HG02840 (cell line): Measurements from ENCODE around the gene ZCCHC10.

Experiments used
- ATAC-seq: cut with Tn5 transposase; IDR thresholded peaks from one replicate; pipeline ENCODE4 v1.9.1; 2021; ENCODE audit warnings: mild to moderate bottlenecking, moderate library complexity, moderate number of reproducible peaks; ENCODE audit not compliant: unreplicated experiment, low FRiP score

ZCCHC10 gene

DNA sequence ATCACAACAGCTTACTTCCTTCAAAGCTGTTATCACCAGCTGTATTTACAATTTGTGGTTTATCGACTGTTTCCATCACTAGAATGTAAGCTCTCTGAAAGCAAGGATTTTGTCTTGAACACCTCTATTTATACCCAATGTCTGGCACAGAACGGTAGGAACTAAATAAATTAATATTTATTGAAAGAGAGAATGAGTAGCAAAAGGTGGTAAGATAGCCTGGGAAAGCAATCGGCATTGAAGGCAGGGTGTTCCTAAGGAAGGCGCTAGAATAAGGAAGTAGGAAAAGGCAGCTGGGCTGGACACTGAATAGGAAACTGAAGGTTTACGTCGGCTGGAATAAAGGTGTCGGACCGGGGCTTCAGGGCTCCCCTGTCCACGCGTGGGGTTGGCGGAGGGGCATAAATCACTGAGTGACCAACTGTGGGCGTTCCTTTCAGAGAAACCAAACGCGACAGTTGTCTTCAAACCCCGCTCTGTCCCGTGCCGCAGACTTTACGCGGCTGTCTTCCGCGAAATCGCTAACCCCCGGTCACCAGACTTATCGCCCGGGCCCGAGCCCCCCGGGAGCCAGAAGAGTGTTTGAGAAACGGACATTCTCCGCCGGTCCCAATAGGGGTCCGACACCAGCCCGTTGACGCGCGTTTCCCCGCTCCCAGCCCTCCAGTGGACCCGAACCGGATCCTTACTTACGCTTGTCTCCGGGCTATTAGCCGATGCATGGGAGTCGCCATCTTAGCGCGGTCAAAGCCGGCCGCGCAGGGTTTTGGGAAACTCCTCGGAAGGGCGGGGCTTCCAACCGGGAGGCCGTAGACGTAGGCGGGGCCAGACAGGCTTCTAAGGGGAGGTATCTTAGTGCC lies at the start of gene ZCCHC10:
Gene ZCCHC10 (minus strand): TSS at position 746 of the 860 bp plus-strand sequence. CDS start 12 bp downstream, at position 734.
- peak; percentile 92 for ATAC-seq

DNA sequence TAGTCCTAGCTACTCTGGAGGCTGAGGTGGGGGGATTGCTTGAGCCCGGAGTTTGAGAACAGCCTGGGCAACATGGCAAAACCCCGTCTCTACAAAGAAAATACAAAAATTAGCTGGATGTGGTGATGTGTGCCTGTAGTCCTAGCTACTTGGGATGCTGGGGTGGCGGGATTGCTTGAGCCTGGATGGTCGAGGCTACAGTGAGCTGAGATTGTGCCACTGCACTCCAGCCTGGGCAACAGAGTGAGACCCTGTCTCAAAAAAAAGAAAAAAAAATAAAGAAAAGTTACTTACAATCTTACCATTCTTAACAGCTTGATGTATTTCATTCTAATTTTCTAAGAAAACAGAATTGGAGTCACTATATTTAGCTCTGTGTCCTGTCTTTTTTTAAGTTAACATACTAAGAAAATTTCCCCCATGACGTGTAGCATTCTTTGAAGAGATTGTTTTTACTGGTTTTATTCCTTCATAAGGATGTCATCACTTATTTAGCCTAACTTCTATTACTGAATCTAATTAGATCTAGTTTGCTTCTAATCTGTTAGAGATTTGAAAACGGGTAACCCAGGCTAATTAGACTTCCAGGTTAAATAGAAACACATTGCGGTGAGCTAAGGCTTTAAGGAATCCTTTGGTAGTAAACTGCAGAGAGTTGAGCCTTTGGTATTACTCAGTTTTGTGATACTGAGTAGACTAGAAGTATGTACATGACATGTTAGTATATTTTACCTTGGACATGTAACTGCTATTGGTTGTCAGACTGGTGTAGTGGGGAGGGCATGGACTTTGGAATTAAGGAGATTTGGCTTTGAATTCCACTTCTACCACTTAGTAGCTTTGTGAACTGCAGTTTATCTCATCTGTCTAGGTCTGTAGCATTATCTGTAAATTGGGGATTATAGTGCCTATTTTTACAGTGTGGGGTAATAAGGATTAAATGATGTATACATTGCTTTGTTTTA lies 49.5 kb upstream of the ZCCHC10 start:
- ATAC-seq, result no peak

DNA sequence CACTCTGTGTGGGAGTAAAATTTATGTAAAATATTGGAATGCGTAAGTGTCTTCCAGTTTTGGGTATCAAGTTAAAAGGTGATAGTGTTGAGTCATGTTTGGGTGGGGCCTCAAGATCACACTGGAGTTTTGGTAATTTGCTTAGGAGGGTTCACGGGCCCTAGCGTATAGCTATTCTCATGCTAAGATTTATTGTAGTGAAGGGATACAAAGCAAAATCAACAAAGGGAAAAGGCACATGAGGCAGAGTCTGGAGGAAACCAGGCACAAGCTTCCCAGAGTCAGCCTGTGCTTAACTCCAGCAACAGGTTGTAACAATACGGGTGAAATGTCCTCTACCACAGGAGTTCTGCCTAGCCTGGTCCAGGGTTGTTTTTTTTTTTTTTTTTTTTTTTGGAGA lies 45.7 kb upstream of the ZCCHC10 start:
- no peak for ATAC-seq

DNA sequence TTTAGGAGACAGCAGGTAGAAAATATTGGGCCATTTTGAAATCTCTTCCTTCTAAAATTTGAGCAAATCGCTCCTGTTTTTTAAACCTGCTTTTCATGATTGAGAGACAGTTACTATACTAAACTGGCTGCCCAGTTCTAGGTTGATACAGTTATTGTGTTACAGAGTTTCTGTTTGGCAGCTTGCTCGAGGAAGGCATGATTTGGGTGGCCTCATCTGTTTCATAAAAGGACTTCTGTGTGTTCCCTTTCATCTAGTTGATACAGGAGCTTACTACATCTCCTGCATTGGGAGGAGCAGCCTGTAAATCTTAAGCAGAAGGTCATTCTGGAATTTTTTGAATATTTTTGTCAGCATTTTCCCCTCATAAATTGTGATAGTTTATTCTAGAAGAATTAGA lies 39.7 kb upstream of the ZCCHC10 start:
- ATAC-seq, result no peak

DNA sequence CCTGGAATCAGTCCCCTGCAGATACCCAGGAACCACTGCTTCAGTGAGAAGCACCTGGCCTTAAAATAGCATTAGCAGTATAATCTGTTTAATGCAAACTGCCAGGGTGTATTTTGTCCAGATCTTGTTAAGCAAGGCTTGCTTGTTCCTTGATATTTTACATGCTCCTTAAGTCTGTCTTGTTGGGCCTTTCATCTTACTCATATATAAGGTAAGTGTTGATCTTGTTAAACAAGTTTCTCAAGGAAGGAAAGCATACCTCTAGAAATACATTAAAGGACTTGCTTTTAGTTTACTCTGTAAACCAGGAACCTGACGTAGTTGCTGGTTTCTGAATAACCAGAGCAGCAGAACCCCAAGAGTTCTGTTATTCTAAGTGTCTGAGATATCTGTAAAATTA lies 39.1 kb upstream of the ZCCHC10 start:
- no peak for ATAC-seq

DNA sequence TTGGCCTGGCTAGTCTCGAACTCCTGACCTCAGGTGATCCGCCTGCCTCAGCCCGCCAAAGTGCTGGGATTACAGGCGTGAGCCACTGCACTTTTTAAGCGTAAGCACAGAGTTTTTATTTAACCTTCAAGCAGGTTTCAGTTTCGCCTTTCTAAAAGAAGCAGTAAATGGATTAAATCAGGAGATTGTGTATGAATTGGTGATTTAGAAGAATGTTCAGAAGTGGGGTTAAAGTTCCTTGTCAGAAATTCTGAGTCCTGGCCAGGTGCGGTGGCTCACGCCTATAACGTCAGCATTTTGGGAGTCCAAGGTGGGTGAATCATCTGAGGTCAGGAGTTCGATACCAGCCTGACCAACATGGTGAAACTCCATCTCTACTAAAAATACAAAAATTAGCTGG lies 37.6 kb upstream of the ZCCHC10 start:
- ATAC-seq, result no peak

DNA sequence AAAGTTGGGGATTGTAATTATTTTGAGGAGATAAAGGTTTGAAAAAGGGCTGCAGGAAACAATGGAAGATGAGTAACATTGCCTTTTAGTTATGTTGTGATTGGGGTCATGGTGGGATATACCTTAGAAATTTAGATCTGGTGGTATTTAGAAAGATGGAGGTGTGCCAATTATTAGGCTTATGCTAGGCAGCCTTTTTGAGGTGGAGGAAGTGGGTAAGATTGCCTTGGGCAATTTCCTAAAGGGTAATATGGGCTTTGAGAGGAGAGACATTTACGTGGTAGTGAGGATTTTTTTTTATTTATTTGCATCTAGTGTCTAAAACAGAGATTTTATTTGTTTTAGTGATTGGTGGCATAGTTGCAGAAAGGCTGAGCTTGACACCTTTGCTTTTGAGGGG lies 35.9 kb upstream of the ZCCHC10 start:
- no peak for ATAC-seq

DNA sequence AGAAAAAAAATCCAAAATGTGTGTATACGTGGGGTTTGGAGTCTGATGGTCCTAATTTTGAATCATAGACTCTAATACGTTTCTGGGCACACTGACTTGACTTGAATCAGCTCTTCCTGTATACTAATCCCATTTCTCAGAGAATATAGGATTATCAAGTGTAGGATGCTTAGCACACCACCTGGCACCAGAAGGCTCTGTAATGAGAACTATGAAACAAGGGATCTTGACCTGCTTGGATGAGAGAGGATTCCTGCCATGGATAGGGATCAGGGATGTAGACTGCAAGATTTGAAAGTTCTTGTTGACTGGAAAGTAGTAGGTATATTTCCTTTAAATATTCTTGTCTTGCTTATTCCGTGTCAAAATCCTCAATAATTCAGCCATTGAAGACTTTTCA lies 33.3 kb upstream of the ZCCHC10 start:
- ATAC-seq, result no peak

DNA sequence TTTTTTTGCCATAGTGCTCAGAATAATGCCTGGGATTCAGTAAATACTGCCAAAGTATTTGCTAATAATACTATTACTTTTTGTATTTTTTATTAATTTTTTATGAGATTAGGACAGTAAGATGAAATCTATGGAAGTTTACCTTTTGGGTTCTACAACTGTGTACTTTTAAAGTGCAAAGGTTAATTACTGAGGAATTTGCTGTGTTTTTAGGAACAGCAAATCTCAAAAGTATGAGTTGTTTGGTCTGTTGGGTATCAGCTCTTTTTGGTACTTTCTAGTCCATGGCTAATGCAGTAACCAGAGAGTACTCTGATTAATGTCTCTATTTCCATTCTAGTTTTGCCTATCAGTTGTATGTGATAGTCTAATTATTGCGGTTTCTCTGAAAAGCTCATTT lies 30.5 kb upstream of the ZCCHC10 start:
- ATAC-seq, result no peak

DNA sequence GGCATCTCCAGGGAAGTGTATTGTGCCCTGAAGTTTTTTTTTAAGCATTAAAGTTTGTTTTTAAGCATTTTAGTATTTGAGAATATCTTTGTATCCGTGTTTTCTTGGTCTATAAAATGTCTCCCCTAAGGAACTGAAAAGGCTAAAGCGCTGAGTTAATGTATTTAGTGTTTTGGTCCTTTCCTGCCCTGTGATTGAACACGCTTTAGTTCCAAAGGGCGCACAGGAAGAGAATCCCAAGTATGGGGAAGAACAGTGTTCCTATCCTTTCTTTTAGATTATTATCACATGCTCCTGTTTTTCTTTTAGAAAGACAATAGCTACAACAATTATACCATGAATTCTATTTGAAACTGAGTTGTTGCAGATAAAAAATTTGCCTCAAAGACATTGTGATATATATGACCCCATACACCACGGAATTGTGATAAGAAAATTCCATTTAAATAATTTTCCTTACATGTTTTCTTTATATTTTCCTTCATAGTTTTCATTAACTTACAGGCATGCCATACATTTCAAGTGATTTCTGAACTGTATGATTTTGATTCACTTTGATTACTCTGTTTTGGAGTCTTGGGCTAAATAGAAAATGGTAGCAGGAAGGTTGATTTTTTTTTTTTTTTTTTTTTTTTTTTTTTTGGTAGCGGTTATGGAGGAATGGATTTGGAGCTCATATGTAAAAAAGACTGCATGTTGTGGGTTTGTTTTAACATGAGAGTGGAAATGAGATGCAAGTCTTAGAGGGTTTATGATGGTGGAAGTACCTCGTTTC lies 28.5 kb upstream of the ZCCHC10 start:
- ATAC-seq, result no peak

DNA sequence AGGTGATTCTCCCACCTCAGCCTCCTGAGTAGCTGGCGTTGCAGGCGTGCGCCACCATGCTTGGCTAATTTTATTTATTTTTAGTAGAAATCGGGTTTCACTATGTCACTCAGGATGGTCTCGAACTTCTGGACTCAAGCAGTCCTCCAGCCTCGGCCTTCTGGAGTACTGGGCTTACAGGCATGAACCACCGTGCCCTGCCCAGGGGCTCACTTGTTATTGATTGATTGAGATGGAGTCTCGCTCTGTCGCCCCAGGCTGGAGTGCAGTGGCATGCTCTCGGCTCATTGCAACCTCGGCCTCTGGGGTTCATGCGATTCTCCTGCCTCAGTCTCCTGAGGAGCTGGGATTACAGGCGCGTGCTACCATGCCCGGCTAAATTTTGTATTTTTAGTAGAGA lies 27.1 kb upstream of the ZCCHC10 start:
- ATAC-seq, result no peak

DNA sequence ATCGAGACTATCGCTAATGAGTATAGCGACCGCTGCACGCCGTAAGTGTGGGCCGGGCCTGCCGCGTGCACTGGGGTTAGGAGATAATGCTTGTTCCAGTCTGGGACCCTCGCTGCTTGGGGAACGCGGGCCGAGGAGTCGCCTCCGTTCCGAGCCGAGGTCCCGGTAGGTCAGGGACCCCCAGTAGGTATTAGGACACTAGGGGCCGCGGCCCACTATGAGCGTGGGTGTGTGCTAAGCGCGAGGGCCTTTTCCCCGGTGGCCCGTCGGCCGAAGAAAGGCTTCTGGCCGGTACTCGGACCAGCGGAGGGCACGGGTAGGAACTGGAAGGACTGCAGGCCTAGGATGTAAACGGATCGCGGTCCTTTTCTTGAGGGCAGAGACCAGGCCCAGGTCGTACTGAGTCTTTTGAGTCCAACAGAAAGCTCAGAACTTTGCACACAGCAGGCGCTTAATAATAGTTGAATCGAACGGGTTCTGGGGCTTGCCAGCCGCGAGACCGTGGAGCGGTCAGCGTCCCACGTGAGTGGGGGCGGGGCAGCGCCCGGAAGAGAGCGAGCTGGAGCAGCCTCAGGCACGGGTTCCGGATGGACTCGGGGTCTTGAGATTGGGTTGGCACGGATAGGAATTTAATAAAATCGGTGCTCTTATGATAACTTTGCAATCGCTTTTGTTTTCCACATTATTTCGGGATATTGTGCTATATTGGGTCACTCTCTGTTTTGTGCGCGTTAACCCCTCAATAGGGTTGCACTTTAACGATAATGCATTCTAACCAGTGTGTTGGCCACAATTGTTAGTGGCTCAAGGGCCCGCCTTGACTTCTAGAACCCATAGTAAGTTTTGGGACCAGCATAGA lies 26.2 kb upstream of the ZCCHC10 start:
- peak; percentile 24 for ATAC-seq

DNA sequence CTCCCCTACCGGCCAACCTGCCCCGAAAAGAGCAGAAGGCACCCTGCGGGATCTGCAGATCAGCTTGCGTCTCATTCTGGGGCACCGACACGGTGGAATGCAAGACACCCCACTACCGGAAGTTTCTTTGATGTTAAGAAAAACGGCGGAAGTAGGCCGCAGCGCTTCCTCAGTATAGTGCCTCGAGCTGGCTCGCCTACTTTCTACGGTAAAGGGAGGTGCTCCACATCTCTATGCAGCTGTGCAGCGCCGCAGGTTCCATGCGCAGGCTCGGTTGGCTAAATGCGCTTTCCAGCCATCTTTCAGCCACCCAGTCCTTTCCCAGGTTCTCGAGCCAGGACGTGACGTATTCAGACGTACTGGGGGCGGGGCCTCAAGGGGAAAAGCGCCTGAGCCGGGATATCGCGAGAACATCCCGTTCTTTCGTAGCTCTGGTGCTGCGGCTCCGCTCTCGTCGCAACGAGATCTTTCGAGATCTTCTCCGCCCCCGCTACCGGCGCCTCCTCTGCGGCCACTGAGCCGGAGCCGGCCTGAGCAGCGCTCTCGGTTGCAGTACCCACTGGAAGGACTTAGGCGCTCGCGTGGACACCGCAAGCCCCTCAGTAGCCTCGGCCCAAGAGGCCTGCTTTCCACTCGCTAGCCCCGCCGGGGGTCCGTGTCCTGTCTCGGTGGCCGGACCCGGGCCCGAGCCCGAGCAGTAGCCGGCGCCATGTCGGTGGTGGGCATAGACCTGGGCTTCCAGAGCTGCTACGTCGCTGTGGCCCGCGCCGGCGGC lies 25.4 kb upstream of the ZCCHC10 start, which contains the start of gene HSPA4:
Gene HSPA4 (plus strand): TSS at position 472 of the 775 bp plus-strand sequence. CDS start 238 bp downstream, at position 710.
- ATAC-seq, result peak; percentile 88

DNA sequence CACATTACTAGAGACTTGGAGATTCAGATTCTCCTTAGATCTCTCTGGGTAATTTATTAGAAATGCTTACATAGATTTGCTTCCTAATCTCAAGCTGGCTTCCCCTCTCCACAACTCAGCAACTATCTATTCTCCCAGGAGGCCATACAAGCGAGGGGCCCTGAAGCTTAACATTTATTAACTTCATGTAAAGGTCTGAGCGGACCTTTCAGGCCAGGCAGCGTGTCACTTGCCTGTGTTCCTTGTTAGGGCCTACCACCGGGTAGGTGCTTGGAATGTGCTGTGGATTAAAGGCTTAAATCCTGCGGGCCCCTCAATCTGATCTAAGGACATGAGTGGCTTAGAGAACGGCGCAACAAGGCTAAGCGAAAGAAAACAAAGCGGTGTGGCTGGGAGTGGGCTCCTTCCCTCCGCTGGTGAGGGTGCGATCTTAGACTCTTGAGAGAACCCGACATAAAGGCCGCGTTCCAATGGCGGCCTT lies 24.8 kb upstream of the ZCCHC10 start:
- no peak for ATAC-seq

DNA sequence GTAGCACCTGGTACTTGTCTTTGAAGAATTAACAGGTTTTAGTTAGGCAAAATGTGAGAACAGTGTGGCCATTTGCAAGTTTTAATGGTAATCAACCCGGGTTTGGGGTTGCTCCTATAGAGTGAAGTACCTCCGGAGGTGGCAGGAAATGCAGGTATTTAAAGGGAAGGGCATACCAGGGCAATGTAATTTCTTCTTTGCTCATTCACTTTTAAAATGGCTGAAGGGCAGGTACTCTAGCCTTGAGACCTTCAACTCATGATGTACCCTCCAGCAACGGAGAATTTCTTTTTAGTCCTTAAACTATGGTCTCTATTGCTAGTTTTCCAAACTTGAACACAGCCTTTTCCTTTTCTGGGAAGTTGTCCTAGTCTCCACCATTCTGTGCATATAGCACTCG lies 24.2 kb upstream of the ZCCHC10 start:
- ATAC-seq, result no peak

DNA sequence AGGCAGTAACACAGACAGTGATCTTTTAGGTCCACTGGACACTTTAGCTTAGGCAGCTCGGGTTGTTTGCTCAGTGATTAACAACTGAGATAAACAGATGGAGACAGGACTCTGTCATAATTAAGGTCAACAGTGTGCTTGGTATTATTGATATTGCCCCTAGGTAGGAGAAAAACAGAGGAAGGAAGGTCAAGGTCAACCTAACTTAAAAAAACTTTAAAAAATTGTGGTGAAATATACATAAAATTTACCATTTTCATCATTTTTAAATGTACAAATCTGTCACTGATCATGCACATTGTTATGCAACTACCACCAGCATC lies 23.3 kb upstream of the ZCCHC10 start:
- no peak for ATAC-seq

DNA sequence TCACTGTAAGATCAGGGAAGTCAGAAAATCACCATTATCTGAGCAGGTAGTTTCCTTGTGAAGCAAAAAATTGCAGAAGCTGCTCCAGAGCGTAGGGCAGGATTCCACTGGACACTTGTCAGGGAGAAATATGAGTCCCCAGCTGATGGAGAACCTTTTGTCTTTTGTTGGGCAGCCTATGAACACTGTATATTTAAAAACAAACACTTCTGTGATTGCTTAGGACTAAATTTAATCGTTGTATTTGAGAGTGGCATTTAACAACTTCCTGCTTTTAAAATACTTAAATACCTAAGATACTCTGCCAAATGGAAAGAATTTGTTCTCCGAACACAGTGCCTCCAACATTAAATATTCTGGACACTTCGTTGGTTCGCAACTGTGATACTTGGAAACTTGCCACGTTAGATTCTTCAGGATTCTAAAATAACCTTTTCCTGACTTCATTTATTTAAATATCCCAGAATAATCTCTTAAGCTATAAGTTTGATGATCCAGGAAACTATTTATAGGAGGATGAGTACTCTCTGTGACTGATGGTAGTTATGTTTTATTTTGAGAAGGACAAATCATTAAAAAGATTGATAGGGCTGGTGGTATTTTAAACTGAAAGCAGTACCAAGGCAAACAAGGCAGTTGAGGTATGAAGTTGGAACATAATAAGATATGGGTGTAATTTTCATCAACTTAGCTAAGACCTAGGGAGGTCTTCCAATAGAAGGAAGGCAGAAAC lies 22.8 kb upstream of the ZCCHC10 start:
- ATAC-seq, result no peak

DNA sequence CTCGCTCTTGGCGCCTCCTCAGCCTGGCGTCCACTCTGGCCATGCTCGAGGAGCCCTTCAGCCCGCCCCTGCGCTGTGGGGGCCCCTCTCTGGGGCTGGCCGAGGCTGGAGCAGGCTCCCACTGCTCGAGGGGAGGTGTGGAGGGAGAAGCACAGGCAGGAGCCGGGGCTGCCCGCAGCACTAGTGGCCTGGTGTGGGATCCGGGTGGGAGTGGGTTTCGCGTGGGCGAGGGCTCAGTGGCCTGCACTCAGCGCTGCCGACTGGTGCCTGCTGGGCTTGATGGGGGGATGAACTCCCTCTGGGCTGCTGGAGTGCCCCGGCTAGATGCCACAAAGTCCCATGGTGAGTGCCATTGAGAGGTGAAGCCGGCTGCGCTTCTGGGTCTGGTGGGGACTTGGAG lies 21.1 kb upstream of the ZCCHC10 start:
- no peak for ATAC-seq
